ENCODE data around the gene CEP192. TPM values are rescaled to one million over a fixed set of nuclear protein-coding genes. Genes with fewer than 3 reads are reported as not detected.

CEP192 gene
- total RNA-seq, 1 donor from 2014 or later, result 58.7 TPM

GRCh38 chr18:13007248-13007560 is 16.0 kb downstream of the CEP192 start:
- Histone ChIP-seq H3K27me3 (no peaks in the 10 kb centered on the region), H3K4me1 (no peaks in the 10 kb centered on the region), H3K9ac (no peak overlapping the region), H2AFZ (replicated peaks) (no peak overlapping the region), H3K27ac (no peak overlapping the region), H3K9me3 (ENCODE audit: low read depth) (no peaks in the 10 kb centered on the region), H3K4me3 (no peak overlapping the region), H3K79me2 (ENCODE audit: low read depth) (peaks cover 10% of the 10 kb centered on the region), H4K20me1 (ENCODE audit: low read depth) (peaks cover 32% of the 10 kb centered on the region), H3K36me3 (peaks cover 9% of the 10 kb centered on the region), H3F3A (ENCODE audit: low read depth) (no peaks in the 10 kb centered on the region), H3K4me2 (no peak overlapping the region)
- Mint-ChIP-seq H3K27me3 (ENCODE audit: insufficient read depth, low read depth) (no peaks in the 10 kb centered on the region), H3K4me3 (no peak overlapping the region), H3K36me3 (peaks cover 4% of the 10 kb centered on the region), H3K4me1 (no peaks in the 10 kb centered on the region), H3K9me3 (no peaks in the 10 kb centered on the region), H3K27ac (no peak overlapping the region)
- no peak for DNase-seq (ENCODE audit: low spot score)
- TF ChIP-seq EZH2 (IDR thresholded peaks at IDR 0.05), result no peak

- Histone ChIP-seq H3K4me1 (no peaks in the 10 kb centered on the region), H3K27ac (no peak overlapping the region), H3K9ac (no peak overlapping the region), H3K4me3 (no peak overlapping the region), H3K36me3 (peaks cover 3% of the 10 kb centered on the region), H2AFZ (replicated peaks) (no peak overlapping the region), H3K4me2 (no peak overlapping the region), H3K9me3 (ENCODE audit: low read depth) (no peaks in the 10 kb centered on the region), H3K27me3 (no peaks in the 10 kb centered on the region), H4K20me1 (ENCODE audit: low read depth) (no peaks in the 10 kb centered on the region), H3F3A (ENCODE audit: low read depth) (no peaks in the 10 kb centered on the region), H3K79me2 (ENCODE audit: low read depth) (no peaks in the 10 kb centered on the region)
- Mint-ChIP-seq H3K27me3 (ENCODE audit: insufficient read depth, low read depth) (no peaks in the 10 kb centered on the region), H3K4me1 (no peaks in the 10 kb centered on the region), H3K36me3 (peaks cover 22% of the 10 kb centered on the region), H3K4me3 (no peak overlapping the region), H3K9me3 (no peaks in the 10 kb centered on the region), H3K27ac (no peak overlapping the region)
- DNase-seq (ENCODE audit: low spot score), result no peak
- no peak for TF ChIP-seq CTCF (IDR thresholded peaks at IDR 0.05)
These were observed 20.6 kb downstream of the CEP192 start for GRCh38 chr18:13011719-13012118.

- Mint-ChIP-seq H3K36me3 (peaks cover 30% of the 10 kb centered on the region), H3K4me3 (no peak overlapping the region), H3K27me3 (ENCODE audit: insufficient read depth, low read depth) (no peaks in the 10 kb centered on the region), H3K9me3 (no peaks in the 10 kb centered on the region), H3K27ac (no peak overlapping the region), H3K4me1 (no peaks in the 10 kb centered on the region)
- H3K27me3 ChIP-seq, result no peaks in the 10 kb centered on the region
- H3K4me1 ChIP-seq, result no peaks in the 10 kb centered on the region
- no peak overlapping the region for H3K27ac ChIP-seq
- H3K4me2 ChIP-seq, result no peak overlapping the region
- H3K4me3 ChIP-seq, result no peak overlapping the region
- TF ChIP-seq CTCF (IDR thresholded peaks at IDR 0.05) (no peak), EZH2phosphoT487 (IDR thresholded peaks at IDR 0.05) (no peak), EZH2 (IDR thresholded peaks at IDR 0.05) (no peak)
- H3F3A ChIP-seq (ENCODE audit: low read depth), result no peaks in the 10 kb centered on the region
- DNase-seq (ENCODE audit: low spot score), result no peak
- H3K9ac ChIP-seq, result no peak overlapping the region
- H4K20me1 ChIP-seq (ENCODE audit: low read depth), result no peaks in the 10 kb centered on the region
- no peak overlapping the region for H2AFZ ChIP-seq (replicated peaks)
- peaks cover 27% of the 10 kb centered on the region for H3K36me3 ChIP-seq
- no peaks in the 10 kb centered on the region for H3K9me3 ChIP-seq (ENCODE audit: low read depth)
- no peaks in the 10 kb centered on the region for H3K79me2 ChIP-seq (ENCODE audit: low read depth)
These were observed 23.1 kb downstream of the CEP192 start for GRCh38 chr18:13014232-13014631.

GRCh38 chr18:13014818-13015217 is 23.7 kb downstream of the CEP192 start:
- no peaks in the 10 kb centered on the region for H3K9me3 Mint-ChIP-seq
- no peaks in the 10 kb centered on the region for H4K20me1 ChIP-seq (ENCODE audit: low read depth)
- TF ChIP-seq EZH2phosphoT487 (IDR thresholded peaks at IDR 0.05), result no peak
- no peak for TF ChIP-seq EZH2 (IDR thresholded peaks at IDR 0.05)
- no peak for TF ChIP-seq CTCF (IDR thresholded peaks at IDR 0.05)
- H3K36me3 Mint-ChIP-seq, result peaks cover 32% of the 10 kb centered on the region
- H3K27ac Mint-ChIP-seq, result no peak overlapping the region
- H3K4me1 ChIP-seq, result no peaks in the 10 kb centered on the region
- H3K27ac ChIP-seq, result no peak overlapping the region
- H3K36me3 ChIP-seq, result peaks cover 31% of the 10 kb centered on the region
- no peaks in the 10 kb centered on the region for H3K27me3 ChIP-seq
- H3K4me3 ChIP-seq, result no peak overlapping the region
- no peak overlapping the region for H3K4me3 Mint-ChIP-seq
- no peaks in the 10 kb centered on the region for H3K9me3 ChIP-seq (ENCODE audit: low read depth)
- H3K4me1 Mint-ChIP-seq, result no peaks in the 10 kb centered on the region
- no peak overlapping the region for H2AFZ ChIP-seq (replicated peaks)
- H3F3A ChIP-seq (ENCODE audit: low read depth), result no peaks in the 10 kb centered on the region
- no peaks in the 10 kb centered on the region for H3K27me3 Mint-ChIP-seq (ENCODE audit: insufficient read depth, low read depth)
- H3K4me2 ChIP-seq, result no peak overlapping the region
- H3K79me2 ChIP-seq (ENCODE audit: low read depth), result no peaks in the 10 kb centered on the region
- no peak for DNase-seq (ENCODE audit: low spot score)
- no peak overlapping the region for H3K9ac ChIP-seq
